ENCODE measurements around the gene LRRC4B. TPM values are rescaled to one million over a fixed set of nuclear protein-coding genes. Genes with fewer than 3 reads are reported as not detected.
"Not testable (repeated sequence)": the region's sequence is repeated elsewhere in the genome, so short reads cannot be mapped to it uniquely, and the experiment has no call there.

The LRRC4B gene
- total and polyA plus RNA-seq, 2 experiments from 2014 or later: 2.1 to 6.0 TPM

DNA sequence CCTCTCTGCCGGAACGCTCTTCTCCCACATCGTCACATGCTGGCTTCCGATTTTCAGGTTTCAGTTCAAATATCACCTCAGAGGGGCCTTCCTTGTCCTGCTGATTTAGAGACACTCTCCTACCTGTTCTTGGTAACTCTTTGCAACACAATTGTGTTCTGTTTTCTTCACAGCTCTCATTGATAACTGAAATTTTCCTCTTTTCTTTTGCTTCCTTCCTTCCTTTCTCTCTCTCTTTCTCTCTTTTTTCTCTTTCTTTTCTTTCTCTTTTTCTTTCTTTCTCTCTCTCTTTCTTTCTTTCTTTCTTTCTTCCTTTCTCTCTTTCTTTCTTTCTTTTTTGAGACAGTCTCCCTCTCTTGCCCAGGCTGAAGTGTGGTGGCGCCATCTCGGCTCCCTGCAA lies 12.0 kb upstream of the LRRC4B start:
- no peak for DNase-seq (ENCODE audit: low spot score)
- no peaks in the 10 kb centered on the region for H3K9me3 ChIP-seq (ENCODE audit: low read depth)
- no peak for TF ChIP-seq EZH2 (IDR thresholded peaks at IDR 0.05; ENCODE audit: borderline replicate concordance)
- TF ChIP-seq EZH2phosphoT487 (IDR thresholded peaks at IDR 0.05; ENCODE audit: low read depth, severe bottlenecking, unreplicated experiment): no peak
- TF ChIP-seq, protein P1, sequence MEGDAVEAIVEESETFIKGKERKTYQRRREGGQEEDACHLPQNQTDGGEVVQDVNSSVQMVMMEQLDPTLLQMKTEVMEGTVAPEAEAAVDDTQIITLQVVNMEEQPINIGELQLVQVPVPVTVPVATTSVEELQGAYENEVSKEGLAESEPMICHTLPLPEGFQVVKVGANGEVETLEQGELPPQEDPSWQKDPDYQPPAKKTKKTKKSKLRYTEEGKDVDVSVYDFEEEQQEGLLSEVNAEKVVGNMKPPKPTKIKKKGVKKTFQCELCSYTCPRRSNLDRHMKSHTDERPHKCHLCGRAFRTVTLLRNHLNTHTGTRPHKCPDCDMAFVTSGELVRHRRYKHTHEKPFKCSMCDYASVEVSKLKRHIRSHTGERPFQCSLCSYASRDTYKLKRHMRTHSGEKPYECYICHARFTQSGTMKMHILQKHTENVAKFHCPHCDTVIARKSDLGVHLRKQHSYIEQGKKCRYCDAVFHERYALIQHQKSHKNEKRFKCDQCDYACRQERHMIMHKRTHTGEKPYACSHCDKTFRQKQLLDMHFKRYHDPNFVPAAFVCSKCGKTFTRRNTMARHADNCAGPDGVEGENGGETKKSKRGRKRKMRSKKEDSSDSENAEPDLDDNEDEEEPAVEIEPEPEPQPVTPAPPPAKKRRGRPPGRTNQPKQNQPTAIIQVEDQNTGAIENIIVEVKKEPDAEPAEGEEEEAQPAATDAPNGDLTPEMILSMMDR (IDR thresholded peaks at IDR 0.05; ENCODE audit: poor library complexity): no peak
- WGBS (ENCODE audit: low lambda C conversion rate, missing lambda C conversion rate): over 99% methylated on average over 6 of the region's 6 CpGs
- no peaks in the 10 kb centered on the region for H3K27me3 ChIP-seq
- no peaks in the 10 kb centered on the region for H4K20me1 ChIP-seq (ENCODE audit: insufficient read depth, poor library complexity, severe bottlenecking)
- H3K4me1 ChIP-seq (ENCODE audit: insufficient read depth): no peaks in the 10 kb centered on the region
- no peaks in the 10 kb centered on the region for H3K79me2 ChIP-seq
- no peaks in the 10 kb centered on the region for H3K9me2 ChIP-seq (replicated peaks; ENCODE audit: insufficient read depth)
- no peak overlapping the region for H3K27ac ChIP-seq
- no peak overlapping the region for H3K4me3 ChIP-seq
- no peaks in the 10 kb centered on the region for H3K36me3 ChIP-seq (replicated peaks; ENCODE audit: insufficient read depth, low read depth)
- H3K4me2 ChIP-seq: no peak overlapping the region
- H2AFZ ChIP-seq: no peak overlapping the region

DNA sequence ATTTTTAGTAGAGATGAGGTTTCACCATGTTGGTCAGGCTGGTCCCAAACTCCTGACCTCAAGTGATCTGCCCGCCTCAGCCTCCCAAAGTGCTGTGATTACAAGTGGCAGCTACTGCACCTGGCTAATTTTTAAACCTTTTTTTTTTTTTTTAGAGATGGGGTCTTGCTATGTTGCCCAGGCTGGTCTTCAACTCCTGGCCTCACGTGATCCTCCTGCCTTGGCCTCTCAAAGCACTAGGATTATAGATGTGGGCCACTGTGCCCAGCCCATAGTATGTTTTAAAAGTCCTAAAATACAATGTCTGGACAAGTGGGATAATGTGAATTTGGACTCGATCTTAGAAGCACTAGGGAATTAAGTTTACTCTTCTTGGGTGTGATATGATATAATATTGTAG lies 8.5 kb upstream of the LRRC4B start:
- H3K27me3 ChIP-seq; H3K27ac ChIP-seq; H3K4me3 ChIP-seq; H3K9me2 ChIP-seq (replicated peaks; ENCODE audit: insufficient read depth); H3K4me2 ChIP-seq; H4K20me1 ChIP-seq (ENCODE audit: insufficient read depth, poor library complexity, severe bottlenecking); H2AFZ ChIP-seq; H3K9me3 ChIP-seq (ENCODE audit: low read depth); H3K36me3 ChIP-seq (replicated peaks; ENCODE audit: insufficient read depth, low read depth); H3K79me2 ChIP-seq; DNase-seq (ENCODE audit: low spot score); H3K4me1 ChIP-seq (ENCODE audit: insufficient read depth): not testable (repeated sequence)
- WGBS (ENCODE audit: low lambda C conversion rate, missing lambda C conversion rate): 88% methylated on average over 3 of the region's 3 CpGs

DNA sequence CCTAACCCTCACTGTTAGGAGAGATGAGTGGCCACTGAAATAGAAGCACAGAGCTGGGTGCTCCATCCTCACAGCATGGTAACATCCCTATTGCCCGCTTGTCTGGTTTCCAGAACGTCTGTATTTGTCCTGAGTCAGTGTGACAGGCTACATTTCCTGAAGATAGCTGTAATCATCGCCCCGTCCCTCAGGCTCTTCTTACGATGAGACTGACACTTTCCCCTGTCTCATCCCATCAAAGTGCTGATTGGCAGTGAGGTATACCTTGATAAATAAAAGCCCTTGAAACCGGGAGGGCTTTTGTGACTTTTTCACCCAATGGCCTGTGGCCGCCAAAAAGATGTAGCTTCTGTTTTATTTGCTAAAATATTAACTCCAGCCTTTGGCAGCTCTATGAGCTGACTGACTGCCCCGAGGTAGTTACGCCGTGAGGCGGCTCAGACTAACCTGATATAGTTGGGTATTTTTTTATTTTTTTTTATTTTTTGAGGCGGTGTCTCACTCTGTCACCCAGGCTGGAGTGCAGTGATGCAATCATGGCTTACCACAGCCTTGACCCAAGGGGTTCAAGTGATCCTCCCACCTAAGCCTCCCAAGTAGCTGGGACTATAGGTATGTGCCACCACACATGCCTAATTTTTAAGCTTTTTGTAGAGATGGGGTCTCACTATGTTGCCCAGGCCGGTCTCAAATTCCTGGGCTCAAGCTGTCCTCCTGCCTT lies 5.7 kb upstream of the LRRC4B start:
- H4K20me1 ChIP-seq (ENCODE audit: insufficient read depth, poor library complexity, severe bottlenecking): no peaks in the 10 kb centered on the region
- no peaks in the 10 kb centered on the region for H3K4me1 ChIP-seq (ENCODE audit: insufficient read depth)
- TF ChIP-seq EZH2 (IDR thresholded peaks at IDR 0.05; ENCODE audit: borderline replicate concordance) (no peak), EZH2phosphoT487 (IDR thresholded peaks at IDR 0.05; ENCODE audit: low read depth, severe bottlenecking, unreplicated experiment) (no peak)
- TF ChIP-seq, protein P1 (IDR thresholded peaks at IDR 0.05; ENCODE audit: poor library complexity): no peak
- DNase-seq (ENCODE audit: low spot score): no peak
- no peaks in the 10 kb centered on the region for H3K36me3 ChIP-seq (replicated peaks; ENCODE audit: insufficient read depth, low read depth)
- no peak overlapping the region for H3K4me3 ChIP-seq
- H3K27me3 ChIP-seq: peaks cover 9% of the 10 kb centered on the region
- no peak overlapping the region for H2AFZ ChIP-seq
- no peaks in the 10 kb centered on the region for H3K9me2 ChIP-seq (replicated peaks; ENCODE audit: insufficient read depth)
- H3K79me2 ChIP-seq: no peaks in the 10 kb centered on the region
- WGBS (ENCODE audit: low lambda C conversion rate, missing lambda C conversion rate): 85% methylated on average over 13 of the region's 13 CpGs
- H3K27ac ChIP-seq: no peak overlapping the region
- H3K4me2 ChIP-seq: no peak overlapping the region
- H3K9me3 ChIP-seq (ENCODE audit: low read depth): no peaks in the 10 kb centered on the region

DNA sequence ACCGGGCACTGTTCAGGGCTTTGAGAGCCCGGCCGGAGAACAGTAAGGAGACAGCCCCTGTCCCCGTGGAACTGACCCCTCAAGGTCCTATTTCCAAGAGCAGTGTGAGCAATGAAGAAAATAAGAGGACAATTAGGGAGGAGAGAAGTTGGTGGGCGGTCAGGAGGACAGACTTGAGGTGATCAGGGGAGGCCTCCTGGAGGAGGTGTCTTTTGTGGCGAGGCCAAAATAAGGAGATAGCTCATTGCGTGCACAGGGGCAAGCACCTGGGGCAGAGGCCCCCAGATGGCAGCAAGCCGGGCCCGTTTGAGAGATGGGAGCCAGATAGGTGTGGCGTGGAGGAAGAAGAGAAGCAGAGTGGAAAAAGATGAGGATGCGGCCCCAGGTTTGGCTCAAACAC lies 2.8 kb upstream of the LRRC4B start:
- WGBS (ENCODE audit: low lambda C conversion rate, missing lambda C conversion rate): 74% methylated on average over 11 of the region's 11 CpGs
- TF ChIP-seq EZH2phosphoT487 (IDR thresholded peaks at IDR 0.05; ENCODE audit: low read depth, severe bottlenecking, unreplicated experiment) (no peak), EZH2 (IDR thresholded peaks at IDR 0.05; ENCODE audit: borderline replicate concordance) (no peak)
- TF ChIP-seq, protein P1 (IDR thresholded peaks at IDR 0.05; ENCODE audit: poor library complexity): no peak
- H2AFZ ChIP-seq: no peak overlapping the region
- no peaks in the 10 kb centered on the region for H3K4me1 ChIP-seq (ENCODE audit: insufficient read depth)
- no peaks in the 10 kb centered on the region for H3K9me3 ChIP-seq (ENCODE audit: low read depth)
- H3K79me2 ChIP-seq: no peaks in the 10 kb centered on the region
- no peak overlapping the region for H3K27ac ChIP-seq
- H4K20me1 ChIP-seq (ENCODE audit: insufficient read depth, poor library complexity, severe bottlenecking): no peaks in the 10 kb centered on the region
- peaks cover 26% of the 10 kb centered on the region for H3K27me3 ChIP-seq
- no peaks in the 10 kb centered on the region for H3K9me2 ChIP-seq (replicated peaks; ENCODE audit: insufficient read depth)
- H3K4me2 ChIP-seq: no peak overlapping the region
- H3K4me3 ChIP-seq: no peak overlapping the region
- H3K36me3 ChIP-seq (replicated peaks; ENCODE audit: insufficient read depth, low read depth): no peaks in the 10 kb centered on the region
- DNase-seq (ENCODE audit: low spot score): no peak

Measured in hepatocyte (in vitro differentiated cells).